ENCODE data around the gene C14orf132.
"Not testable (repeated sequence)": the region's sequence is repeated elsewhere in the genome, so short reads cannot be mapped to it uniquely, and the experiment has no call there.

C14orf132 gene

DNA sequence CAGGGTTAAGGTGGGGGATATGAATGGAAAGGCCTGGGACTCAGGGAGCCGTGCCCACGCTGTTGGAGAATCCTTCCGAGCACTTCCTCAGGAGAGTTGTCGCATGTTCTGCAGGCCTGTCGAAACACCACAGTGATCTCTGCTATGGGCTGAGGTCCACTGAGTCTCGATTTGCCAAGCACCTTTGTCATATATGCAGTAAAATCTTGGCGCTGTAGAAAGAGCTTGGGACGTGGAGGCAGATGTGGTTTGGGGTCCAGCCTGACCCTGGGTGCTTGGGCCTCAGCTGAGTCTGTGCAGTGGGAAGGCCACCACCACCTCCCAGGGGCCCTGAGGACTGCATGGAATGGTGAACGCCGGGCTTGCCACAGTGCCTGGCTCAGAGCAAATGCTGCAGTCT, 32.9 kb downstream of the C14orf132 start:
- Mint-ChIP-seq H3K27me3 (ENCODE audit: low read depth) (peaks cover 3% of the 10 kb centered on the region), H3K27ac (no peak overlapping the region), H3K4me1 (no peaks in the 10 kb centered on the region), H3K4me3 (no peak overlapping the region), H3K9me3 (peaks cover 5% of the 10 kb centered on the region), H3K36me3 (ENCODE audit: low read depth) (peaks cover 33% of the 10 kb centered on the region)
- TF ChIP-seq CTCF (IDR thresholded peaks at IDR 0.05; ENCODE audit: unreplicated experiment in 3 of 3), result no peak

DNA sequence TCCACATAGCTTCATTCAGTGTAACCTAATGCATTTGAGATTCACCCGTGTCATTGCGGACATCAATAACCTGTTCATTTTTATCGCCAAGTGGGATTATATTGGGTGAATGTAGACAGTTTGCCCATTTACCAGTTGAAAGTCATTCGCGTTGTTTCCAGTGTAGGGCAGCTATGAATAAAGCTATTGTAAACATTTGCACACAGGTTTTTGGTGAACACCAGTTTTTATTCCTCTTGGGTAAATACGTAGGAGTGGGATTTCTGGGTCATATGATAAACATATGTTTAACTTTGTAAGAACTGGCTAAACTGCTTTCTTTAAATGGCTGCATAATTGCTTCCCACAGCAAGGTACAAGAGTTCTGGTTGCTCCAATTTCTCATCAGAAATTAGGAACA, 33.6 kb downstream of the C14orf132 start:
- no peak overlapping the region for H3K4me3 Mint-ChIP-seq

DNA sequence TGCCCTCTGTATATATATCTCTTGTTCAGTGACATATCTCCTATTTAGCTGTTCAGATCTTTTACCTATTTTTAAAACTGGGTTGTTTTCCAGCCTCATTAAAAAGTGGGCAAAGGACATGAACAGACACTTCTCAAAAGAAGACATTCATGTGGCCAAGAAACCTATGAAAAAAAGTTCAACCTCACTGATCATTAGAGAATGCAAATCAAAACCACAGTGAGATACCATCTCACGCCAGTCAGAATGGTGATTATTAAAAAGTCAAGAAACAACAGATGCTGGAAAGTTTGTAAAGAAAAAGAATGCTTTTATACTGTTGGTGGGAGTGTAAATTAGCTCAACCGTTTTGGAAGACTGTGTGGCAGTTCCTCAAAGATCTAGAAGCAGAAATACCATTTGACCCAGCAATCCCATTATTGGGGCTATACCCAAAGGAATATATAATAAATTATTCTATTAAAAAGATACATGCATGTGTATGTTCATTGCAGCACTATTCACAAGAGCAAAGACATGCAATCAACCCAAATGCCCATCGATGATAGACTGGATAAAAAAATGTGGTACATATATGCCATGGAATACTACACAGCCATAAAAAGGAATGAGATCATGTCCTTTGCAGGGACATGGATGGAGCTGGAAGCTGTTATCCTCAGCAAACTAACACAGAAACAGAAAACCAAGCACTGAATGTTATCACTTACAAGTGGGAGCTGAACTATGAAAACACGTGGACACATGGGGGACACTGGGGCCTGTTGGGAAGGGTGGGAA, 34.3 kb downstream of the C14orf132 start:
- not testable (repeated sequence) for H3K27ac Mint-ChIP-seq; H3K4me1 Mint-ChIP-seq; H3K27me3 Mint-ChIP-seq (ENCODE audit: low read depth); H3K4me3 Mint-ChIP-seq; H3K9me3 Mint-ChIP-seq
- peaks cover 33% of the 10 kb centered on the region for H3K36me3 Mint-ChIP-seq (ENCODE audit: low read depth)

More for the DNA sequence above, 33.6 kb downstream of the C14orf132 start:
- TF ChIP-seq CTCF (IDR thresholded peaks at IDR 0.05; ENCODE audit: unreplicated experiment in 3 of 3), result no peak
- Mint-ChIP-seq H3K36me3 (ENCODE audit: low read depth) (peaks cover 33% of the 10 kb centered on the region), H3K27me3 (ENCODE audit: low read depth) (peaks cover 3% of the 10 kb centered on the region), H3K9me3 (peaks cover 5% of the 10 kb centered on the region), H3K4me1 (no peaks in the 10 kb centered on the region), H3K27ac (no peak overlapping the region)

GRCh38 chr14:96077983-96078624, 38.9 kb downstream of the C14orf132 start:
- Mint-ChIP-seq H3K9me3 (peaks cover 2% of the 10 kb centered on the region), H3K4me1 (peaks cover 8% of the 10 kb centered on the region), H3K27me3 (ENCODE audit: low read depth) (no peaks in the 10 kb centered on the region), H3K36me3 (ENCODE audit: low read depth) (peaks cover 20% of the 10 kb centered on the region), H3K4me3 (no peak overlapping the region), H3K27ac (no peak overlapping the region)
- no peak for TF ChIP-seq CTCF (IDR thresholded peaks at IDR 0.05; ENCODE audit: unreplicated experiment in 3 of 3)

GRCh38 chr14:96078625-96079016, 39.5 kb downstream of the C14orf132 start:
- no peak overlapping the region for H3K4me3 Mint-ChIP-seq
- H3K36me3 Mint-ChIP-seq (ENCODE audit: low read depth), result peaks cover 16% of the 10 kb centered on the region
- TF ChIP-seq CTCF (IDR thresholded peaks at IDR 0.05; ENCODE audit: unreplicated experiment in 3 of 3), result no peak
- H3K27ac Mint-ChIP-seq, result no peak overlapping the region
- peaks cover 2% of the 10 kb centered on the region for H3K9me3 Mint-ChIP-seq
- H3K27me3 Mint-ChIP-seq (ENCODE audit: low read depth), result no peaks in the 10 kb centered on the region
- H3K4me1 Mint-ChIP-seq, result peaks cover 8% of the 10 kb centered on the region

DNA sequence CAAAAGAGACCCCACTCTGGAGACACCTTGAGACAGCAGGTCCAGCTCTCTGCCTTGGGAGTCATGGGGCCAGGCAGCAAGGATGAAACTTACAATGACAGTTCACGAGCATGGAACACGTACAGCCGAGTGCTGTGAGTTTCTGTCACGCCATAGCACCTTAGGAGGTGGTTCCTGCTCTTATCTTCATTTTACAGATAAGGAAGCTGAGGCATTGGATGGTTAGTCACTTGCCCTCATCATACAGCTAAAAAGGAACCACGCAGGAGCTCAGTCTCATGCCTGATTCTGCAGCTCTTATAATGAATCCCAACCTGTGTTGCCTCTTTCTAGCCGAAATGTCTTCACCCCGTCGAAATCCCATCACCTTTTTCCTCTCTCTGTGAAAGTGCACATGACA, 39.9 kb downstream of the C14orf132 start:
- H3K4me3 Mint-ChIP-seq, result no peak overlapping the region
- H3K36me3 Mint-ChIP-seq (ENCODE audit: low read depth), result peaks cover 12% of the 10 kb centered on the region
- H3K9me3 Mint-ChIP-seq, result peaks cover 2% of the 10 kb centered on the region
- H3K4me1 Mint-ChIP-seq, result peaks cover 8% of the 10 kb centered on the region
- H3K27ac Mint-ChIP-seq, result no peak overlapping the region
- no peaks in the 10 kb centered on the region for H3K27me3 Mint-ChIP-seq (ENCODE audit: low read depth)
- no peak for TF ChIP-seq CTCF (IDR thresholded peaks at IDR 0.05; ENCODE audit: unreplicated experiment in 3 of 3)

All from nephron (organoid).